ENCODE results near the gene HPS4.
"Not testable (repeated sequence)": the region's sequence is repeated elsewhere in the genome, so short reads cannot be mapped to it uniquely, and the experiment has no call there.

The HPS4 gene

GRCh38 chr22:26408562-26409220 lies 74.9 kb downstream of the HPS4 start:
- not testable (repeated sequence) for DNase-seq

- DNase-seq, result no peak
These were observed 77.5 kb downstream of the HPS4 start for GRCh38 chr22:26406118-26406517.

GRCh38 chr22:26404851-26405421 lies 78.6 kb downstream of the HPS4 start:
- DNase-seq, result no peak

DNA sequence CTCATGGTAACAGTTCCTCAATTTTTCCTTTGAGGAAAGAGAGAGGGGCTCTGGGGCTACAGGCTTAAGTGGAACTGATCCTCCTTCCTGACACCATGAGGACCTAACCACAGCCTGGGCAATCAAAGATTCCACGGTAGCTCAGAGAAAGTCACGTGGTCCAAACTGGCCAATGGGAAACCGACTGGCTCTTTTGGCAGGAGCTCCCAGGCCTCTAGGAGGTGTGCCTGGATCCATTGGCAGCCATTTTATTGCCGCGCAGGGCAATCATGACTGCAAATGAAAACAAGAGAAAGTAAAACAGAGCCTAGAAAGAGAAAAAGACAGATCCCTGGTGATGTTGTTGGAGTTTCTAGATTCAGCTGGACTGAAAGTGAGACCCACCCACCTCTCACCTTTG lies 81.9 kb downstream of the HPS4 start:
- no peak for DNase-seq
